Kidney epithelial cell (primary cell): ENCODE results near the gene MAD2L2. TPM values are rescaled to one million over a fixed set of nuclear protein-coding genes. Genes with fewer than 3 reads are reported as not detected.

Experiments
- DNase-seq: peaks from one replicate; pipeline ENCODE4 v3.0.0-alpha.2; 2010; ENCODE audit warnings: low read depth
- H3K27me3 ChIP-seq: 2 replicates; pipeline ENCODE4 v1.6.0; 2011; ENCODE audit warnings: low read length; ENCODE audit not compliant: control insufficient read depth, insufficient read depth
- H3K36me3 ChIP-seq: 2 replicates; pipeline ENCODE4 v1.5.1; 2011; ENCODE audit warnings: low read length; ENCODE audit not compliant: control insufficient read depth, insufficient read depth
- H3K4me3 ChIP-seq: 2 replicates; pipeline ENCODE4 v1.5.1; 2011; ENCODE audit warnings: low read depth, mild to moderate bottlenecking, control low read depth, low read length
- total RNA-seq: library from RNA; depleted of rRNA; stranded (reverse); fragments of >200 nt; gene quantifications from 2 replicates; pipeline ENCODE4 v1.2.3, GENCODE V29; 2015
- TF ChIP-seq, protein P1 (sequence below): IDR thresholded peaks from 2 replicates; pipeline ENCODE4 v1.5.1; 2011; ENCODE audit warnings: mild to moderate bottlenecking, moderate library complexity, low read length, control low read depth, inconsistent platforms; ENCODE audit not compliant: insufficient read depth, poor library complexity, severe bottlenecking

MAD2L2 gene
- total RNA-seq, 1 donor from 2014 or later: 96.6 TPM

GRCh38 chr1:11704194-11704529, 23.2 kb upstream of the MAD2L2 start:
- no peak overlapping the region for H3K4me3 ChIP-seq
- H3K27me3 ChIP-seq: peaks cover 56% of the 10 kb centered on the region
- H3K36me3 ChIP-seq: no peaks in the 10 kb centered on the region
- DNase-seq: no peak
- TF ChIP-seq, protein P1, sequence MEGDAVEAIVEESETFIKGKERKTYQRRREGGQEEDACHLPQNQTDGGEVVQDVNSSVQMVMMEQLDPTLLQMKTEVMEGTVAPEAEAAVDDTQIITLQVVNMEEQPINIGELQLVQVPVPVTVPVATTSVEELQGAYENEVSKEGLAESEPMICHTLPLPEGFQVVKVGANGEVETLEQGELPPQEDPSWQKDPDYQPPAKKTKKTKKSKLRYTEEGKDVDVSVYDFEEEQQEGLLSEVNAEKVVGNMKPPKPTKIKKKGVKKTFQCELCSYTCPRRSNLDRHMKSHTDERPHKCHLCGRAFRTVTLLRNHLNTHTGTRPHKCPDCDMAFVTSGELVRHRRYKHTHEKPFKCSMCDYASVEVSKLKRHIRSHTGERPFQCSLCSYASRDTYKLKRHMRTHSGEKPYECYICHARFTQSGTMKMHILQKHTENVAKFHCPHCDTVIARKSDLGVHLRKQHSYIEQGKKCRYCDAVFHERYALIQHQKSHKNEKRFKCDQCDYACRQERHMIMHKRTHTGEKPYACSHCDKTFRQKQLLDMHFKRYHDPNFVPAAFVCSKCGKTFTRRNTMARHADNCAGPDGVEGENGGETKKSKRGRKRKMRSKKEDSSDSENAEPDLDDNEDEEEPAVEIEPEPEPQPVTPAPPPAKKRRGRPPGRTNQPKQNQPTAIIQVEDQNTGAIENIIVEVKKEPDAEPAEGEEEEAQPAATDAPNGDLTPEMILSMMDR: no peak

GRCh38 chr1:11703357-11704193, 22.6 kb upstream of the MAD2L2 start:
- TF ChIP-seq, protein P1: no peak
- no peak for DNase-seq
- Histone ChIP-seq H3K36me3 (no peaks in the 10 kb centered on the region), H3K4me3 (no peak overlapping the region), H3K27me3 (peaks cover 55% of the 10 kb centered on the region)

DNA sequence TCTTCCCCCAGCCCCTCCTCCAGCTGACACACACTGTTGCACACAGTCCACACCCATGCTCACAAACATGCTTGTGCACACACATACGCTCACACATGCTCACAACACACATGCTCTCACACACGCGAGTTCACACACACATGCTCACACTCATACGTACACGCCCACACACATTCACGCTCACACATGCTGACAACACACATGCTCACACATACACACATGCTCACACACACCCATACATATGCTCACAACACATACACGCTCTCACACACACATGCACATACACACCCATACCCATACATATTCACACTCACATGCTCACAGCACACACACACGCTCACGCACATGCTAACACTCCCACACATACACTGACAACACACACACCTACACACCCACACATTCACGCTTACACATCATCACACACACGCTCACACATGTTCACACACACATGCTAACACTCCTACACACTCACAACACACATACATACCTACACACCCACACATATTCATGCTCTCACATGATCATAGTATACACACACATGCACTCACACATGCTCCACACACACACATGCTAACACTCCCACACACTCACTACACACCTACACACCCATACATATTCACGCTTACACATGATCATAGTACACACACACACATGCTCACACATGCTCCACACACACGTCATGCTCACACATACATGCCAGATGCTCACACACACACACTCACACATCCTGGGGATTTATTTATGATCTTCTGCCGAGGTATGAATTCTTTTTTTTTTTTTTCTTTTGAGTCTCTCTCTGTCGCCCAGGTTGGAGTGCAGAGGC, 21.2 kb upstream of the MAD2L2 start:
- no peak for DNase-seq
- no peaks in the 10 kb centered on the region for H3K36me3 ChIP-seq
- H3K4me3 ChIP-seq: no peak overlapping the region
- TF ChIP-seq, protein P1: no peak
- H3K27me3 ChIP-seq: peaks cover 53% of the 10 kb centered on the region

- TF ChIP-seq, protein P1: no peak
- DNase-seq: no peak
- H3K36me3 ChIP-seq: no peaks in the 10 kb centered on the region
- H3K27me3 ChIP-seq: peaks cover 52% of the 10 kb centered on the region
- H3K4me3 ChIP-seq: no peak overlapping the region
Observed at GRCh38 chr1:11701551-11701961, 20.6 kb upstream of the MAD2L2 start.

DNA sequence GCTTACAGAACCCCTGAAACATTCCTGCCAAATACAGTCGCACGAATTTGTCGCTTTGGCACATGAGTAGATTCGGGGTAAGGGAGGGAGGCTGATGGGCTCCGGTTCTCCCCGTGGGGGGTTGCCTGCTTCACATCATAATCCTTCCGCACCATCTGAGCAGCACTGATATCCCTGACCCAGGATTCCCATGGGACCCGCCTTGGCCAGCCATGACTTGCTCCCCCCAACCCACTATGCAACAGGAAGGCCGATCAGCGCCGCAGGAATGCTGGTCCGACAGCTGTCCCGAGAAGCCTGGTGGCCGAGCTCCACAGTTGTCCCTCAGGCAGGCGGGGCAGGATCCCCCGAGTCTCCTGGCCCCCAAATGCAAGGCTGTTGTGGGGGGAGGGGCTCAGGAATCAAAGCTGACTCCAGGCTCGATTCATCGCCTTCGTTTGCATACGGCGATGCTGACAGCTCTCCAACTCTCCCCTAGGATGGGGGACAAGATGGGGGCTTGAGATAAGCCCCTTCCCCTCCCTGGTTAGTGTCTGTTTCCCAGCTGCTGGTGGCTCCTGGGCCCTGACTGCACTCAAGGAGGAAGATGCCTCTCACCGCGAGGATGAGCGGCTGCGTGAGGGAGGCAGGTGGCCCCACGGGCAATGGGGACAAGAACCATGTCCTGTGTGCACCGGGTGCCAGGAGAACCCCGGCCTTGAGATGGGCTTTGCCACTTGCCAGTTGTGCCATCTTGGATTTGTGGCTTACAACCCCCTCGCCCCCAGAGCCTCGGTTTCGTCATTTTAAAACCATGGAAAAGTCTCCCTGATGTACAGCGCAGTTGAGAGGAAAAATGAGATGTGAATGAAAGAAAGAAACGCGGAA, 19.9 kb upstream of the MAD2L2 start:
- H3K36me3 ChIP-seq: no peaks in the 10 kb centered on the region
- TF ChIP-seq, protein P1: no peak
- H3K4me3 ChIP-seq: no peak overlapping the region
- peaks cover 49% of the 10 kb centered on the region for H3K27me3 ChIP-seq
- no peak for DNase-seq
